PC-3 (cell line): Measurements from ENCODE around the gene PACRG.

Experiments used
- CTCF ChIP-seq: fragments of 300-600 bp; sonication (generic); conservative IDR thresholded peaks from 2 replicates; pipeline ENCODE4 v1.5.1; 2017; ENCODE audit warnings: antibody characterized with exemption, low read depth, mild to moderate bottlenecking, low read length
- EZH2 ChIP-seq: fragments of 300-600 bp; sonication (generic); IDR thresholded peaks from one replicate; pipeline ENCODE4 v1.6.1; 2017; ENCODE audit warnings: antibody characterized with exemption, mild to moderate bottlenecking, low read length; ENCODE audit not compliant: unreplicated experiment

- TF ChIP-seq CTCF (no peak), EZH2 (no peak)
Measured at GRCh38 chr6:163169521-163169920, 441.7 kb downstream of the PACRG start.
